ENCODE results near the gene RAB21.

Gene RAB21

DNA sequence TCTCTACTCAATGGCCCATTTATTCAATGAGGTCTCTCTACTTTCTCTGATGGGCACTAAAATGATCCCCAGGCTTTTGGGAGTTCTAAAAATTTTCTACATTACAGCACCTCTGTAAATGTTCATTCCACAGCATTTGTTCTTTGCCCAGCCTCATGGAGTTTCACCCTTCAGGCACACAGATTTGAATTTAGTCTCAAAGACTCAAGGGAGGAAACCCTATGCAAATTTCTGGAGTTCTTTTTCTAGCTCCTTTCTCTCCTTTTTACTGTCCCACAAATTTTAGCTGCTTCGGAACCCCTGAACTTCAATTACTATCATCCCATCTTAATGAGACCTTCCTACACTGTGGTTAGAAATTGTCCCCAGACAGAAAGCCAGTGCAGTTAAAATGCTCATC, 17.5 kb upstream of the RAB21 start:
- TF ChIP-seq, protein P1, sequence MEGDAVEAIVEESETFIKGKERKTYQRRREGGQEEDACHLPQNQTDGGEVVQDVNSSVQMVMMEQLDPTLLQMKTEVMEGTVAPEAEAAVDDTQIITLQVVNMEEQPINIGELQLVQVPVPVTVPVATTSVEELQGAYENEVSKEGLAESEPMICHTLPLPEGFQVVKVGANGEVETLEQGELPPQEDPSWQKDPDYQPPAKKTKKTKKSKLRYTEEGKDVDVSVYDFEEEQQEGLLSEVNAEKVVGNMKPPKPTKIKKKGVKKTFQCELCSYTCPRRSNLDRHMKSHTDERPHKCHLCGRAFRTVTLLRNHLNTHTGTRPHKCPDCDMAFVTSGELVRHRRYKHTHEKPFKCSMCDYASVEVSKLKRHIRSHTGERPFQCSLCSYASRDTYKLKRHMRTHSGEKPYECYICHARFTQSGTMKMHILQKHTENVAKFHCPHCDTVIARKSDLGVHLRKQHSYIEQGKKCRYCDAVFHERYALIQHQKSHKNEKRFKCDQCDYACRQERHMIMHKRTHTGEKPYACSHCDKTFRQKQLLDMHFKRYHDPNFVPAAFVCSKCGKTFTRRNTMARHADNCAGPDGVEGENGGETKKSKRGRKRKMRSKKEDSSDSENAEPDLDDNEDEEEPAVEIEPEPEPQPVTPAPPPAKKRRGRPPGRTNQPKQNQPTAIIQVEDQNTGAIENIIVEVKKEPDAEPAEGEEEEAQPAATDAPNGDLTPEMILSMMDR (IDR thresholded peaks at IDR 0.05; ENCODE audit: low read depth, low read length), result no peak
- no peak overlapping the region for H3K4me3 ChIP-seq (ENCODE audit: low read depth, low read length)

DNA sequence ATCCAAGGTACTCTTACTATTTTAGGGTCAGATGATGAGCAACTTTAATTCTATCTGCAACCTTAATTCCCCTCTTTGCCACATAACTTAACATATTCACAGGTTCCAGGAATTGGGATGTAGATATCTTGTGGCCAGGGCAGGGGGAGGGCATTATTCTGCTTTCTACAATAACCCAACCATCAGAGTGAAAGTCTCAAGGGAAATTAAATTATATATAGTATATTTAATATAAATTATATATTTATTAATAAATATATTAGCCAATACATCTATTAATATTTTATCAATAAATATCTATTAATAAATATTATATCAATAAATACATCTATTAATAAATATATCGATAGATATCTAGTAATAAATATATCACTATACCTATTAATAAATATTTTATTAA, 11.7 kb upstream of the RAB21 start:
- TF ChIP-seq, protein P1 (IDR thresholded peaks at IDR 0.05; ENCODE audit: low read depth, low read length), result no peak
- no peak overlapping the region for H3K4me3 ChIP-seq (ENCODE audit: low read depth, low read length)

DNA sequence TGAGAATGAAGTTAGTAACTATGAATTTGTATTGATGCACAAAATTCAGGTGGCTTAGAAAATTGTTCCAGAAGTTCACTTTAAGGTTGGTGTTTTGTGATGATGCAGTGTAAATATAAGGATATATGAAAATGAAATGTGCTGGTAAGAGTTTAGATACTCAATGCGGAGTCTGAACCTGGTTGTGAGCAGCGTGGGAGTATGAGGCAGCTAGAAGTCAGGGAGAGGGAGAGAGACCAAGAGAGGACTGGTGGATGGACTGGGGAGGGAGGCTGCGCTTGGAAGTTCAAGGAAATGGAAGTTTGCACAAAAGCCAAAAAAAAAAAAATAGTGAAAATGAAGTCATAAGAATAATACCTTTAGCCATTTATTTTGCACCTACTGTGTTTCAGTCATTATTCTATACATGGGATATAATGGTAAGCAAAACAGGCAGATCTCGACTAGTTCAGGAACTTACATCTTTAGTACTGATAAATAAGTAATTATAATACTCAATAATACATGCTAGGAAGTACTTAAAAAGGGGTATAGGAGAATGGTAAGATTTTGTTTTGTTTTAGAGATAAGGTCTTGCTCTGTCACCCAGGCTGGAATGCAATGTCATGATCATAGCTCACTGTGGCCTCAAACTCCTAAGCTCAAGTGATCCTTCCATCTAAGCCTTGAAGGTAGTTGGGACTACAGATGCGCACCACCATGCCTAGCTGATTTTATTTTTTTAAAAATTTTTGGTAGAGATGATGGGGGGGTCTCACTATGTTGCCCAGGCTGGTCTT, 10.0 kb upstream of the RAB21 start:
- no peak overlapping the region for H3K4me3 ChIP-seq (ENCODE audit: low read depth, low read length)
- TF ChIP-seq, protein P1 (IDR thresholded peaks at IDR 0.05; ENCODE audit: low read depth, low read length), result no peak

GRCh38 chr12:71746974-71747611, 7.6 kb upstream of the RAB21 start:
- H3K4me3 ChIP-seq (ENCODE audit: low read depth, low read length), result no peak overlapping the region
- TF ChIP-seq, protein P1 (IDR thresholded peaks at IDR 0.05; ENCODE audit: low read depth, low read length), result peak; percentile 63

GRCh38 chr12:71748081-71748850, 6.4 kb upstream of the RAB21 start:
- H3K4me3 ChIP-seq (ENCODE audit: low read depth, low read length), result no peak overlapping the region
- TF ChIP-seq, protein P1 (IDR thresholded peaks at IDR 0.05; ENCODE audit: low read depth, low read length), result no peak

DNA sequence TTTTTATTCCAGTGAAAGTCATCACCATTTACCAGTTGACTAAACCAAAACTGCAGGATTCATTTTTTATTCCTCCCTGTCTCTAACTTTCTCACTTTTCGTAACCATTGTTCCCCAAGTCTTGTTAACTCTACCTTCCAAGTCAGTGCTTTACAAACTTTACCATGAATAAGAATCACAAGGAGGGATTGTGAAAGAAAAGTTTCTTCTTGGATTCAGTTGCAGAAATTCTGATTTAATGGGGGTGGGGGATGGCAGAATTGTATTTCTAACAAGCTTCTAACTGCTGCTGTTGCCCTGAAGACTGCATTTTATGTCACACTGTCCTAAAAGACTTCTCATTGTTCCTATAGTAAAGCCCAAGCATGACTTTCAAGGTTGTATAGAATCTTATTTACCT, 5.0 kb upstream of the RAB21 start:
- no peak overlapping the region for H3K4me3 ChIP-seq (ENCODE audit: low read depth, low read length)
- TF ChIP-seq, protein P1 (IDR thresholded peaks at IDR 0.05; ENCODE audit: low read depth, low read length), result no peak
